Muscle of arm (tissue), 14 donors: Measurements from ENCODE around the gene VAMP2. TPM values are rescaled to one million over a fixed set of nuclear protein-coding genes. Genes with fewer than 3 reads are reported as not detected.

Source experiments
- DNase-seq: peaks from one replicate; pipeline ENCODE4 v3.0.0-alpha.2; 2013
- long read RNA-seq, 11 donors: transcript quantifications; one replicate each; lab custom pipeline, GENCODE V29; 2026
- polyA plus RNA-seq, 12 donors: library from polyadenylated mRNA; unstranded; fragments of 120-200 nt; gene quantifications; one replicate each; pipeline ENCODE4 v1.2.1, GENCODE V29; 2013; ENCODE audit not compliant: insufficient read length in 12 of 12

VAMP2 gene, protein sequence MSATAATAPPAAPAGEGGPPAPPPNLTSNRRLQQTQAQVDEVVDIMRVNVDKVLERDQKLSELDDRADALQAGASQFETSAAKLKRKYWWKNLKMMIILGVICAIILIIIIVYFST
- polyA plus RNA-seq = 1,000 to 10,000 TPM in 1 of 12 donors, 100 to 1,000 TPM in 1, 10 to 100 TPM in 10; 53.7 to 1,226 (median 62.8) TPM
- long read RNA-seq, donor 1, transcript VAMP2-201 (5 exons, 2,153 nt) = major isoform, 57 of 83 reads
- long read RNA-seq, donor 1, transcript VAMP2-203 (4 exons, 557 nt) = minor isoform, 10 of 83 reads
- long read RNA-seq, donor 1, partial matches to known transcripts = 15 of 83 reads
- long read RNA-seq, donor 1, other reads (novel, unspliced or antisense) = 0 of 83 reads
- long read RNA-seq, donor 2, transcript VAMP2-201 (5 exons, 2,153 nt) = major isoform, 42 of 60 reads
- long read RNA-seq, donor 2, partial matches to known transcripts = 14 of 60 reads
- long read RNA-seq, donor 2, other reads (novel, unspliced or antisense) = 0 of 60 reads
- long read RNA-seq, donor 3, transcript VAMP2-201 (5 exons, 2,153 nt) = major isoform, 14 of 16 reads
- long read RNA-seq, donor 3, partial matches to known transcripts = 0 of 16 reads
- long read RNA-seq, donor 3, other reads (novel, unspliced or antisense) = 0 of 16 reads
- long read RNA-seq, donor 4, transcript VAMP2-201 (5 exons, 2,153 nt) = major isoform, 7 of 16 reads
- long read RNA-seq, donor 4, partial matches to known transcripts = 9 of 16 reads
- long read RNA-seq, donor 4, other reads (novel, unspliced or antisense) = 0 of 16 reads
- long read RNA-seq, donor 5, transcript VAMP2-203 (4 exons, 557 nt) = minor isoform, 7 of 73 reads
- long read RNA-seq, donor 5, transcript VAMP2-201 (5 exons, 2,153 nt) = major isoform, 56 of 73 reads
- long read RNA-seq, donor 5, partial matches to known transcripts = 9 of 73 reads
- long read RNA-seq, donor 5, other reads (novel, unspliced or antisense) = 0 of 73 reads
- long read RNA-seq, donor 6, transcript VAMP2-201 (5 exons, 2,153 nt) = major isoform, 27 of 35 reads
- long read RNA-seq, donor 6, partial matches to known transcripts = 5 of 35 reads
- long read RNA-seq, donor 6, other reads (novel, unspliced or antisense) = 0 of 35 reads
- long read RNA-seq, donor 7, transcript VAMP2-201 (5 exons, 2,153 nt) = major isoform, 17 of 19 reads
- long read RNA-seq, donor 7, partial matches to known transcripts = 0 of 19 reads
- long read RNA-seq, donor 7, other reads (novel, unspliced or antisense) = 0 of 19 reads
- long read RNA-seq, donor 8, transcript VAMP2-201 (5 exons, 2,153 nt) = major isoform, 45 of 64 reads
- long read RNA-seq, donor 8, partial matches to known transcripts = 16 of 64 reads
- long read RNA-seq, donor 8, other reads (novel, unspliced or antisense) = 0 of 64 reads
- long read RNA-seq, donor 9, transcript VAMP2-201 (5 exons, 2,153 nt) = major isoform, 18 of 19 reads
- long read RNA-seq, donor 9, partial matches to known transcripts = 0 of 19 reads
- long read RNA-seq, donor 9, other reads (novel, unspliced or antisense) = 0 of 19 reads
- long read RNA-seq, donor 10, transcript VAMP2-201 (5 exons, 2,153 nt) = major isoform, 40 of 61 reads
- long read RNA-seq, donor 10, transcript VAMP2-203 (4 exons, 557 nt) = minor isoform, 8 of 61 reads
- long read RNA-seq, donor 10, partial matches to known transcripts = 12 of 61 reads
- long read RNA-seq, donor 10, other reads (novel, unspliced or antisense) = 0 of 61 reads
- long read RNA-seq, donor 11, transcript VAMP2-201 (5 exons, 2,153 nt) = major isoform, 40 of 50 reads
- long read RNA-seq, donor 11, partial matches to known transcripts = 7 of 50 reads
- long read RNA-seq, donor 11, other reads (novel, unspliced or antisense) = 0 of 50 reads

- peak; percentile 70 for DNase-seq
Measured at GRCh38 chr17:8162233-8162996, at the start of gene VAMP2. Gene VAMP2 (minus strand): TSS chr17:8162948. CDS start chr17:8162879, 69 bp downstream.

- DNase-seq = no peak
Measured at GRCh38 chr17:8210761-8211458, 48.2 kb upstream of the VAMP2 start.

DNA sequence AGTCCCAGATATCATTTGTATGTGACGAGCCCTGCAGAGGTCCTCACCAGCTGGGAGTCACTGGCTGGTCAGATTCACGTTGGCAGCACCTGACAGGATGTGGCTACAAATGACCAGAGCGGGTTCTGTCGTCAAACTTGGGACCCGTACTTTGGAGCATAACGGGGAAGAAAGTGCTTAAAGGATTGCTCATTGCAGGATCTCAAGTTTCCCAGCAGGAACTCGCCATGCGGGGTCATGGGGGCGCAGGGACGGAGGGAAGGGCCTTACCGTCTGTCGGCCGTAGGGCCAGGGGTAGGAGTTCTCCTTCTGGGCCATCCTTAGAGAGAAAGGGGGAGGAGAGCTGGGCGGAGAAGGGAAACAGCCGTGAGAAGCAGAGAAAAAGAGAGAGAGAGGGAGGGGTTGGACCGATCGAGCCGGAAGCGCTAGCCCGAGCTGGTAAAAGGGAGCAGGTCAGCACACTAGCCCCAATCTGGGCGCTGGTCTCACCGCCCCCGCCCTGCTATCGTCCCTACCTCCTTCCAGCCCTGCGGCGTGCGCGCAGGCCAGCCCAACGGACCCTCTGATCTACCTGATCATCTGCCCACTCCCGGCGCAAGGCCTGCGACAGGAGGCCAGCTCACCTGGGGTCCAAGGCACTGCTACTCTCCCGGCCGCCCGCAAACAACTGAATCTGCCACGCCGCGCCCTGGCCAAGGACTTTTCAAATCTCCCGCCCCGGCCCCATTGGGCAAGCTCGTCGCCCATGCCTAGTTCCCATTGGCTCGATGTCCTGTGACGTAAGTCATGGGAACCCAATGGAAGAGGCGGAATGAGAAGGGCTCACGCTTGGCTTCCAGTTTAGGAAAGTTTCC, 47.4 kb upstream of the VAMP2 start, which contains the start of gene AURKB:
Gene AURKB, minus strand, starts transcription at position 669 of the 854 bp plus-strand sequence. Its CDS starts 351 bp downstream, at position 318.
- peak; percentile 97 for DNase-seq

- DNase-seq = no peak
Measured at GRCh38 chr17:8206536-8206935, 43.8 kb upstream of the VAMP2 start.

DNA sequence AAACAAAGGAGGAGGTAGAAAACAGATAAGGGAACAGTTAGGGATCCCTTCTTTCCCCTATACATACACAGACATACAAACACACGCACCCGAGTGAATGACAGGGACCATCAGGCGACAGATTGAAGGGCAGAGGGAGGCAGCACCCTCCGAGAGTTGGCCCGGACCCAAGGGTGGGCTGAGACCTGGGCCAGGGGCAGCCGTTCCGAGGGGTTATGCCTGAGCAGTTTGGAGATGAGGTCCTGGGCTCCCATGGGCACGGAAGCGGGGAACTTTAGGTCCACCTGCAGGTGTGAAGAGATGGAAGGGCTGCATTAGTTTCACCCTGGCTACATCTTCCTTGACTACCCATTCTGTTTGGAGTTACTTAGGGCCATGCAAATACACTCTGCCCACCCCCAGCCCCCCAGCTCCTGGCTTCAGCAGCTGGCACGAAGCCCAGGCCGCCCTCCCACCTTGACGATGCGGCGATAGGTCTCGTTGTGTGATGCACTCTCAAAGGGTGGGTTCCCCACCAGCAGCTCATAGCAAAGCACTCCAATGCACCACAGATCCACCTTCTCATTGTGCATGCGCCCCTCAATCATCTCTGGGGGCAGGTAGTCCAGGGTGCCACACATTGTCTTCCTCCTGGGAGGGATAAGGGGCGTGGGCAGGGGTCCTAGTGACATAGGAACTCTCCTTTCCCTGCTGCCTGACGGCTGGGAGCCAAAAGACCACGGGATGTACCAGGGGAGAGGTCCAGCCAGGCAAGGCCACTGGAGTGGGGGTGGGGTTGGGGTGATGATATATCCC, 42.2 kb upstream of the VAMP2 start:
- no peak for DNase-seq

DNA sequence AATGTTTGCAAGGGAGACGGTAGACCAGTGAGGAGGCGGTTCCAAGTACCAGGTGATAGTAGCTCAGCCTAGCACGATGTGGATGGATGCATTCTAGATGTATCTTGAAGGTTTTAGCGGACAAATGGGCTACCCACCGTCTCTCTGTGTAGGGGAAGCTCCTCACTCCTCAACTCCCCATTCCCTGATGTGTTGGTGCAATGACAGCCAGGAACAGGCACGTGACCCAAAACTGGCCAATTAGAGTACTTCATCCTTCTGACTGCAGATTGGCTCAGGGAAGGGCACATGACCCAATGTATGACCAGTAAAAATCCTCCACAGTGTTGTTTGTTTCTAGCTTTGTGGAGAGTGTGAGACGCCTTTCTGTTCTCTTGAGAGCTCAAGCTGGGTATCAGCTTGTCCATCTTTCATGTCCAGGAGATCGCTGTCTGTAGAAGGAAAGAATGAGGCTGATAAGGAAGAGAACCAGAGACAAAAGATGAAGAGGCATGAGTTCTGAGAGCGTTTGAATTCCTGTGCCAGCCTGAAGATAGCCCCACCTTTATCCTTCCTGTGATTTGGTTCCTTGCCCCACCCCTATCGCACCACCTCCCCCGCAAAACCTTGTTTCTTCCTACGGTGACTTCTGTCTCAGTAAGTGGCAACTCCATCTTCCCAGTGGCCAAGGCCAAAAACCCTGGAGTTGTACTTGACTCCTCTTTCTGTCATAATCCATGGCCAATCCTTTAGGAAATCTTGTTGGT, 29.5 kb upstream of the VAMP2 start:
- peak; percentile 92 for DNase-seq

DNA sequence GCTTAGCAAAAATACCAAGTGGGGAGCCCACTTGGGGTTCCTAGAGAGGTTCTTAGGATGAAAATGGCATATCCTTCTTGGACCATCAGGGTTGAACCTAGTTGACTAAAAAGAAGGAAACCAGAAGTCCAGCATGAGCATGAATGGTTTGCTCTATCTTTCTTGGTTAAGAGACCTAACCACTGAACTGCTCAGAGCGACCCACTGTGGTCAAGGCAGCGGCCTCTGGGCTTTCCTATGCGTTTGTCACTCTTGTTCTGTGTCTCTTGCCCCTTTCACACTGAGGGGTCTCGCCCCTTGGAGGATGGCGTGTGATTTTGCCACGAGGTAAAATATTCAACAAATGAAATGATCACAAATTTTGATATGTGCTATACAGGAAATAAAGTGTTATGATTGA, 27.8 kb upstream of the VAMP2 start:
- DNase-seq = no peak

DNA sequence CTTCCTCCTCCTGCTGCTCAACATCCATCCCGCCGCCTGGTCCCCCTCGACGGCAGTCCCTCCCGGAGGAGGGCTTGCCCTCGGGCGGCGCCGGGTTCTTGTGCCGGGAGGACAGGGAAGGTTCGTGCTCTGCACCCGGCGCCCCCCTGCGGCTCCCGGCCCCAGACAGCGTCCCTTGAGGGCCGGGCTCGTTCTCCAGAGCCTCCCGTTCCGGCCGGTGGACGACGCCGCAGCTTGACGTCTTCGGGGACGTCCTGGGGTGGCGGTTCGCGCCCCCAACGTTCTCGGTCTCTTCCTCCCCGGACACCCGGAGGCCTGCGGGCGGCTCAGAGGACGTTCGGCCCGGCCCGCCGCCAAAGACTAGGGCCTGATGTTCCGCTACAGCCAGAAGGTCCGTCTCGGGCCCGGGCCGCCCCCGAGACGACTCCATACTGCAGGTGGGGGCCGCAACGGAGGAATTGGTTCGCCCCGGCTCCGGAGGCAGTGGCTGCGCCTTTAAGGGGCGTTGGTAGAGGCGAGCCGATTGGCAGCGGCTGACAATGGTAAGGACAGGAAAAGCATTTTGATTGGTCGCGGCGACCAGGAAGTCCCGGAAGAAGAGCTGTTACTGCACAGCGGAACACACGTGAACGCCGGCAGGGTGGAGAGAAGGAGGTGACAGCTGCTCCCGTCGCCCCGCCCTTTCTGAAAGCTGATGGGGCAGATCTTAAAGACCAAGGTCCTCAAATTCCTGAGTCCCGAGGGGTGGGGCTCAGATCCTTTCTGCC, 27.1 kb upstream of the VAMP2 start, which contains the start of gene BORCS6:
Gene BORCS6, minus strand, starts transcription at position 470 of the 767 bp plus-strand sequence. Its CDS starts 40 bp downstream, at position 430.
- DNase-seq = peak; percentile 96

DNA sequence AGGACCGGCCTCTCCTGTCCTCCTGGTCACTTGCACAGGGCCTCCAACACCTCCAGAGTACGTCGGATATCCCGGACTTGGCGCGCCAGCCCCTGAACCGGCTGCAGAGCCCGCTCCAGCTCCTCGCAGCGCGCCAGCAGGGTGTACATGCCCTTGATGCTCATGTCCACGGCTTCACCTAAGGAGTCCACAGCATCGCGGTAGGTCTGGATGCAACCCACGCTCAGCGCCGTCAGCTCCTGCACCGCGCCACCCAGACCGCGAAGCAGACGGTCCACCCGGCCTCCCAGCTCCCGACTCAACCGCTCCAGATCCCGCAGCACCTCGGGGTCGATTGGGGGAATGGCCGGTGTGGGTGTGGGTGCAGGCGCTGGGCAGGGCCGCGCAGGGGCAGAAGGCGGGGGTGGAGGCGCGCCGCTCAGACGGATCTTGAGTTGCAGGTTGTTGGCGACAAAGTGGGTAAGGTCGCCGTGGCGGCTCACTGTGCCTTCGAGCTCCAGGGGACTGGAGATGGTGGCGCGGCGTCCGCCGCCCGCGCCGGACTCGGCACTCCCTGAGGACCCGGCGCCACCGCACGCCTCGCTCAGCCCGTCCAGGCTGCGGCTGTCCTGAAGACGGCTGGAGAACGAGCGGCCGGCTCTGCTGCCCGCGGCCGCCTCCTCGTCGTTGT, 26.4 kb upstream of the VAMP2 start:
- no peak for DNase-seq

DNA sequence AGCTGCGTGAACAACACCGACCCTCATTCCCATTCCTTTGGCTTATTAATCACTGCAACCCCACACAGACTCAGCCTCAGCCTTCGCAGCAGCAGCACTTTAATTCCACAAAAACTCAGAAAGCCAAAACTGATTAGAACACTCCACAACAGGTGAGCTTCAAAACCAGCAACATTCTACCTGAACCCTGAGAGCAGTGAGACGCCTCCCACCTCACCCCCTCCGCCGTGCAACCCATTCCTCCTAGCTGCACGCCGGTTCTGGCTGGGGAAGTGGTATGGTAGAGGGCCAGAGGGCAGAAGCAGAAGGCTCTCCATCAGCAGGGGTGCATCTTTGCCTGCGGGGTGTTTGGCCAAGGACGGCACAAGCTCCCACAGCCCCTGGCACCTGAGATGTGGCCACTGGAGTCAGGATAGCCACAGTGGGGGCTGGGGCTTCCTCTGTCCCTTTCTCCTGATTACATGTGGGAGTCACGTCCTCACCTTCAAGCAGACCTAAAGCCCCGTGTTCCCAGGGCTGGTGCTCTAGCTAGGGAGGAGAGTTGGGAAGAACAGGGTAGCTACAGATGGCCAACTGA, 25.6 kb upstream of the VAMP2 start:
- no peak for DNase-seq

GRCh38 chr17:8187517-8188262, 24.9 kb upstream of the VAMP2 start:
- peak; percentile 99 for DNase-seq

GRCh38 chr17:8186787-8187516, 24.2 kb upstream of the VAMP2 start:
- DNase-seq = peak; percentile 98

- no peak for DNase-seq
Measured at GRCh38 chr17:8186446-8186786, 23.7 kb upstream of the VAMP2 start.
